ENCODE data around the gene LRMDA. TPM values are rescaled to one million over a fixed set of nuclear protein-coding genes. Genes with fewer than 3 reads are reported as not detected.

The LRMDA gene
- total RNA-seq, 4 donors from 2014 or later: 1.4 to 23.1 (median 3.6) TPM

DNA sequence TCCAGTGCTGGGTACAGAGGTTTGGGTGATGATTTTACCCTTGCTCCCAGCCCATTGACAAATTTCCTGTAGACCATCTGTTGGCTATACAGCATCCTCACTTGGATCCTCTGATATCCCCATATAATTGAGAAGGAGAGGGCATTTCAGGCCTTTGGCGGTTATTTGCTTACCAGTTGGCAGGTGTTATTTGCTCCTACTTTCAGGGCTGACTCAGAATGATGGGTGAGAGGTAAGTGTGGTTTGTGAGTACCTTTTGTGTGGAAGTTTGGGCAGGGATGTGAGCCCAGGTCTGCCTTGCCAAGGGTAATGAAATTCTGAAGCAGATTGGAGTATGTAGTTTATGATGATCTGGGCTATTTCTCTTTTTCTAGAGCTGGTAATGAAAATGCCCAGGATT, 93.6 kb downstream of the LRMDA start:
- Histone ChIP-seq H3K9me3 (no peaks in the 10 kb centered on the region), H3K4me3 (no peak overlapping the region), H3K4me1 (no peaks in the 10 kb centered on the region), H3K27ac (no peak overlapping the region), H3K36me3 (no peaks in the 10 kb centered on the region), H3K27me3 (no peaks in the 10 kb centered on the region)
- no peak for DNase-seq
- no peak for TF ChIP-seq POLR2A (IDR thresholded peaks at IDR 0.05)
- TF ChIP-seq, protein P1, sequence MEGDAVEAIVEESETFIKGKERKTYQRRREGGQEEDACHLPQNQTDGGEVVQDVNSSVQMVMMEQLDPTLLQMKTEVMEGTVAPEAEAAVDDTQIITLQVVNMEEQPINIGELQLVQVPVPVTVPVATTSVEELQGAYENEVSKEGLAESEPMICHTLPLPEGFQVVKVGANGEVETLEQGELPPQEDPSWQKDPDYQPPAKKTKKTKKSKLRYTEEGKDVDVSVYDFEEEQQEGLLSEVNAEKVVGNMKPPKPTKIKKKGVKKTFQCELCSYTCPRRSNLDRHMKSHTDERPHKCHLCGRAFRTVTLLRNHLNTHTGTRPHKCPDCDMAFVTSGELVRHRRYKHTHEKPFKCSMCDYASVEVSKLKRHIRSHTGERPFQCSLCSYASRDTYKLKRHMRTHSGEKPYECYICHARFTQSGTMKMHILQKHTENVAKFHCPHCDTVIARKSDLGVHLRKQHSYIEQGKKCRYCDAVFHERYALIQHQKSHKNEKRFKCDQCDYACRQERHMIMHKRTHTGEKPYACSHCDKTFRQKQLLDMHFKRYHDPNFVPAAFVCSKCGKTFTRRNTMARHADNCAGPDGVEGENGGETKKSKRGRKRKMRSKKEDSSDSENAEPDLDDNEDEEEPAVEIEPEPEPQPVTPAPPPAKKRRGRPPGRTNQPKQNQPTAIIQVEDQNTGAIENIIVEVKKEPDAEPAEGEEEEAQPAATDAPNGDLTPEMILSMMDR (IDR thresholded peaks at IDR 0.05): no peak

DNA sequence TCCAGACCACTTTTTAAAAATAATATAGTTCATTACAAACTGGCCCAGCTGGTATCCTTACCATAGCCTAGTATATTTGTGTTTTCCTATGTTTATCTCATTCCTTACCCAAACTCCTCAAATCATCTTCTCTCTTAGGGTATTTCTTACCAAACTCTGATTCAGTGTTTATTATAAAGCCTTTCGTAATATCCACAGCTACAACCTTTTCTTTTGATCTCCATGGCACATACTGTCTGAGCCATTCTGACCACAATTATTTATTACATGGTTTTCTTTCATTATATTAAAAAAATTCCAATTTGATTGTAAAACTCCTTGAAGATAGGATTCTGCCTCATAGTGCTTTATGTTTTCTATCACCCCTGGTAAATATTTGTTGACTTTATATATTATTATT, 94.2 kb downstream of the LRMDA start:
- Histone ChIP-seq H3K4me3 (no peak overlapping the region), H3K4me1 (no peaks in the 10 kb centered on the region), H3K27ac (no peak overlapping the region), H3K9me3 (no peaks in the 10 kb centered on the region), H3K36me3 (no peaks in the 10 kb centered on the region), H3K27me3 (no peaks in the 10 kb centered on the region)
- TF ChIP-seq, protein P1 (IDR thresholded peaks at IDR 0.05): no peak
- no peak for TF ChIP-seq POLR2A (IDR thresholded peaks at IDR 0.05)
- no peak for DNase-seq

DNA sequence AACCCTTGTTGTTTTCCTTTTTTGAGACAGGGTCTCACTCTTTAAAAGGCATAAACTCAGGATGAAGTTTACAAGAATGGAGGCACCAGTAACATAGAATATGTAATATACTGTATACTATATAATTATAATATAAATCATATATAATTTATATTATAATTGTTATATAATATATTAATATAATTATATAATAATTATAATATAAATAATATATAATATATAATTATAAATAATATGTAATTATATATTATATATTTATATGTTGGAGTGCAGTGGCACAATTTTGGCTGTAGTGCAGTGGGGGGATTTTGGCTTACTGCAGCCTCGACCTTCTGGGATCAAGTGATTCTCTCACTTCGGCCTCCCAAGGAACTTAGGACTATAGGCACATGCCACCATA, 96.1 kb downstream of the LRMDA start:
- no peak overlapping the region for H3K4me3 ChIP-seq
- no peak for TF ChIP-seq POLR2A (IDR thresholded peaks at IDR 0.05)
- H3K36me3 ChIP-seq: no peaks in the 10 kb centered on the region
- DNase-seq: no peak
- no peaks in the 10 kb centered on the region for H3K9me3 ChIP-seq
- no peaks in the 10 kb centered on the region for H3K4me1 ChIP-seq
- H3K27ac ChIP-seq: no peak overlapping the region
- no peaks in the 10 kb centered on the region for H3K27me3 ChIP-seq

DNA sequence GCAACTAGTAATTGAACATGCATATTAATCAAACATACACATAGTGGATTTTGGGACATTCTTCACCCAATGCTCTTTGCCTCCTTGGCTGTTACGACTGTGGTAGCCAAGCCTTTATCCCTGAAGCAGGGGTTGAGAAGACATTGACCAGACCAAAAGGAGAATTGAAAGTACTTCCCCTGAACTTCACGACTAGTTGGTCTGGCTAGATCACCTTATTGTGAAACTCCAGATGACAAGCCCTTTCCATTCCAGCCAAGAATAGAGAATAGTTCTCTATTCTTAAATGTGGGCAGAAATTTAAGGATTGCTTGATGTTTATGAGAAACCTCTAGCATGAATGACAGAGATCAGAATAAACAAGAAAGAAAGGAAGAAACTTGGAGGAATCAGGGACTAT, 97.0 kb downstream of the LRMDA start:
- TF ChIP-seq, protein P1 (IDR thresholded peaks at IDR 0.05): no peak
- no peak for TF ChIP-seq POLR2A (IDR thresholded peaks at IDR 0.05)
- Histone ChIP-seq H3K27ac (no peak overlapping the region), H3K27me3 (no peaks in the 10 kb centered on the region), H3K4me1 (no peaks in the 10 kb centered on the region), H3K4me3 (no peak overlapping the region), H3K36me3 (no peaks in the 10 kb centered on the region), H3K9me3 (no peaks in the 10 kb centered on the region)
- no peak for DNase-seq

DNA sequence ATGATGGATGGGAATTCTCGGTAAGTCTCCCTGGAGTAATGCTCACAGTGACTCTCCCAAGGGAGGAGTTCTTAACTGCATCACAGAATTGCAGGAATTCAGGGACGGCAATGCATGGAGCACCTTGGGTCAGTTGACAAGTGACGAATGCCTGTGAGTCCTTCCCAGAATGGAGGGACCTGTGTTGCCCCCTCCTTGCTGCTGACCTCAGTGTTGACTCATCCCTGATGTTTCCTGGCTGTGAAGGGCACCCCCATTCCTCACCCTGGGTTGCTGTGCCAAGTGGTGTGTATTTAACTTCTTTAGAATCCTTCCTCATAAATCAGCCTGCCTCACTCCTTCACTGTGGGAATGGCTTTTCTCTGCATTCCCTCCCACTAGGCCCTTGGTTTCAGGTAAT, 98.9 kb downstream of the LRMDA start:
- no peak for TF ChIP-seq POLR2A (IDR thresholded peaks at IDR 0.05)
- TF ChIP-seq, protein P1 (IDR thresholded peaks at IDR 0.05): no peak
- no peak overlapping the region for H3K27ac ChIP-seq
- no peak overlapping the region for H3K4me3 ChIP-seq

DNA sequence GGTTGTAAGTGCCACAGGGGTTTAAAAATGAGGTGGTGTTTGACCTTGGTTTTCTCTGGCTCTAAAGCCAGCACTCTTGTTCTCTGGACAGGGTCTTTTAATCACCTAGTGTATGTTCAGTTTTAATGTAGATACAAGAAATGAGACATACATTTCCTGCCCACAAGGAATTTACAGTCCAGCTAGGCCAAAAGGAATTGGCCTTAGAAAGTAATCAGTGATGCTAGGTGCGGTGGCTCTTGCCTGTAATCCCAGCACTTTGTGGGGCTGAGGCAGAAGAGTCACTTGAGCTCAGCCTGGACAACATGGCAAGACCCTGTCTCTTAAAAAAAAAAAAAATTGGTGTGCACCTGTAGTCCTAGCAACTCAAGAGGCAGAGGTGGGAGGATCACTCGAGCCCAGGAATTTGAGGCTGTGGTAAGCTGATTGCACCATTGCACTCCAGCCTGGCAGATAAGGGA, 100.2 kb downstream of the LRMDA start:
- Histone ChIP-seq H3K36me3 (no peaks in the 10 kb centered on the region), H3K27ac (no peak overlapping the region), H3K9me3 (no peaks in the 10 kb centered on the region), H3K4me1 (no peaks in the 10 kb centered on the region), H3K27me3 (no peaks in the 10 kb centered on the region), H3K4me3 (no peak overlapping the region)
- TF ChIP-seq POLR2A (IDR thresholded peaks at IDR 0.05): no peak
- TF ChIP-seq, protein P1 (IDR thresholded peaks at IDR 0.05): no peak
- no peak for DNase-seq

More for the DNA sequence above, 98.9 kb downstream of the LRMDA start:
- Histone ChIP-seq H3K4me1 (no peaks in the 10 kb centered on the region), H3K9me3 (no peaks in the 10 kb centered on the region), H3K36me3 (no peaks in the 10 kb centered on the region), H3K27me3 (no peaks in the 10 kb centered on the region)
- no peak for DNase-seq
